ENCODE results near the gene LILRB5. TPM values are rescaled to one million over a fixed set of nuclear protein-coding genes. Genes with fewer than 3 reads are reported as not detected.

LILRB5 gene
- total and polyA plus RNA-seq, 9 of the 15 experiments (the other 6 are each of a cell fraction or from before 2014, with no cell fraction given): not detected

DNA sequence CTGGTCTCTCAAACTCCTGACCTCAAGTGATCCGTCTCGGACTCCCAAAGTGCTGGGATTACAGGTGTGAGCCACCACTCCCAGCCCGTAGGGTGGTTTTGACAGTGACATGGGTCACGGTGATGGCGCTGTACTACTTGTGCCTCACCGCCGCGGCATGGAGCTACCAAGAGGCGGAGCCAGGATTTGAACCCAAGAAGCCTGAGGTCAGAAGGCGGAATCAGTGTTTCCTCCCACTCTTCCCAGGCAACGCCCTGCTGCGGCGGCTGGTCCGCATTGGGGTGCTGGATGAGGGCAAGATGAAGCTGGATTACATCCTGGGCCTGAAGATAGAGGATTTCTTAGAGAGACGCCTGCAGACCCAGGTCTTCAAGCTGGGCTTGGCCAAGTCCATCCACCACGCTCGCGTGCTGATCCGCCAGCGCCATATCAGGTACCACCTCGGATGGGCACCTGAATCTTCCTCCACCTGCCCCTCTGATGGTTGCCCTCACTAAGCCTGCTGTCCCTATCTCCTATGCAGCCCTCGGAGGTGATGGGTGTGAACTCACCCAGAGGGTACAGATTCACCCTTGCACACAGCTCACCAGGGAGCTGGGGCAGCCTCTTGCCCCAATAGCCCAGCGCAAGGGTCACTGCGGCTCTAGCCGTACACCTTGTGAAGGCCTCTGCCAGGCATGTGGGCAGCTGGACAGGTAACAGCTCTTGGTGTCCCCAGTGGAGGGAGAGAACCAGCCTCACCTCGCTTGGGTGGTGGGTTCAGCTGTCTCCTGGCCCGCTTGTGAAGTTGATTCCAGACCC is 50.8 kb downstream of the LILRB5 start (continued):
- TF ChIP-seq, protein P1, sequence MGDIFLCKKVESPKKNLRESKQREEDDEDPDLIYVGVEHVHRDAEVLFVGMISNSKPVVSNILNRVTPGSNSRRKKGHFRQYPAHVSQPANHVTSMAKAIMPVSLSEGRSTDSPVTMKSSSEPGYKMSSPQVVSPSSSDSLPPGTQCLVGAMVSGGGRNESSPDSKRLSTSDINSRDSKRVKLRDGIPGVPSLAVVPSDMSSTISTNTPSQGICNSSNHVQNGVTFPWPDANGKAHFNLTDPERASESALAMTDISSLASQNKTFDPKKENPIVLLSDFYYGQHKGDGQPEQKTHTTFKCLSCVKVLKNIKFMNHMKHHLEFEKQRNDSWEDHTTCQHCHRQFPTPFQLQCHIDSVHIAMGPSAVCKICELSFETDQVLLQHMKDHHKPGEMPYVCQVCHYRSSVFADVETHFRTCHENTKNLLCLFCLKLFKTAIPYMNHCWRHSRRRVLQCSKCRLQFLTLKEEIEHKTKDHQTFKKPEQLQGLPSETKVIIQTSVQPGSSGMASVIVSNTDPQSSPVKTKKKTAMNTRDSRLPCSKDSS (IDR thresholded peaks at IDR 0.05; ENCODE audit: low read depth, partially characterized antibody): no peak
- TF ChIP-seq CXXC5 (CRISPR knock-in tag; IDR thresholded peaks at IDR 0.05) (0 out of 2 replicates have a peak, but pooled peaks have one; percentile 7), ZNF586 (CRISPR knock-in tag; conservative IDR thresholded peaks at IDR 0.05) (no peak), NR3C1 (CRISPR knock-in tag; IDR thresholded peaks at IDR 0.05) (no peak), KDM4B (IDR thresholded peaks at IDR 0.05; ENCODE audit: borderline replicate concordance in 2 of 2, low read depth in 1 of 2) (no peak), SMARCA4 (IDR thresholded peaks at IDR 0.05) (no peak), PHB2 (IDR thresholded peaks at IDR 0.05; ENCODE audit: low read depth) (no peak), EP300 (IDR thresholded peaks at IDR 0.05; ENCODE audit: low read length) (no peak), ZNF717 (CRISPR knock-in tag; IDR thresholded peaks at IDR 0.05) (no peak), MCM5 (IDR thresholded peaks at IDR 0.05; ENCODE audit: low read depth) (no peak), STAT5B (CRISPR knock-in tag; IDR thresholded peaks at IDR 0.05) (no peak), ELF1 (tag; IDR thresholded peaks at IDR 0.05) (no peak), E2F1 (CRISPR knock-in tag; IDR thresholded peaks at IDR 0.05) (0 out of 2 replicates have a peak, but pooled peaks have one; percentile 62), PKNOX1 (IDR thresholded peaks at IDR 0.05) (no peak), BMI1 (IDR thresholded peaks at IDR 0.05; ENCODE audit: low read length) (no peak), SRSF7 (optimal IDR thresholded peaks at IDR 0.05; ENCODE audit: low read depth, low read length) (no peak), ZNF76 (CRISPR knock-in tag; IDR thresholded peaks at IDR 0.05; ENCODE audit: borderline replicate concordance) (no peak), ZC3H4 (CRISPR knock-in tag; IDR thresholded peaks at IDR 0.05; ENCODE audit: borderline replicate concordance) (no peak), SMC3 (conservative IDR thresholded peaks at IDR 0.05; ENCODE audit: insufficient read depth, low read depth, low read length) (no peak), PHF8 (IDR thresholded peaks at IDR 0.05; ENCODE audit: borderline replicate concordance, low read length) (no peak), CREBBP (IDR thresholded peaks at IDR 0.05; ENCODE audit: low read depth, low read length) (no peak), DIDO1 (tag; IDR thresholded peaks at IDR 0.05; ENCODE audit: low read depth) (no peak)
- TF ChIP-seq, protein P2, sequence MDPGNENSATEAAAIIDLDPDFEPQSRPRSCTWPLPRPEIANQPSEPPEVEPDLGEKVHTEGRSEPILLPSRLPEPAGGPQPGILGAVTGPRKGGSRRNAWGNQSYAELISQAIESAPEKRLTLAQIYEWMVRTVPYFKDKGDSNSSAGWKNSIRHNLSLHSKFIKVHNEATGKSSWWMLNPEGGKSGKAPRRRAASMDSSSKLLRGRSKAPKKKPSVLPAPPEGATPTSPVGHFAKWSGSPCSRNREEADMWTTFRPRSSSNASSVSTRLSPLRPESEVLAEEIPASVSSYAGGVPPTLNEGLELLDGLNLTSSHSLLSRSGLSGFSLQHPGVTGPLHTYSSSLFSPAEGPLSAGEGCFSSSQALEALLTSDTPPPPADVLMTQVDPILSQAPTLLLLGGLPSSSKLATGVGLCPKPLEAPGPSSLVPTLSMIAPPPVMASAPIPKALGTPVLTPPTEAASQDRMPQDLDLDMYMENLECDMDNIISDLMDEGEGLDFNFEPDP (CRISPR knock-in tag; IDR thresholded peaks at IDR 0.05): no peak
- TF ChIP-seq, protein P3, sequence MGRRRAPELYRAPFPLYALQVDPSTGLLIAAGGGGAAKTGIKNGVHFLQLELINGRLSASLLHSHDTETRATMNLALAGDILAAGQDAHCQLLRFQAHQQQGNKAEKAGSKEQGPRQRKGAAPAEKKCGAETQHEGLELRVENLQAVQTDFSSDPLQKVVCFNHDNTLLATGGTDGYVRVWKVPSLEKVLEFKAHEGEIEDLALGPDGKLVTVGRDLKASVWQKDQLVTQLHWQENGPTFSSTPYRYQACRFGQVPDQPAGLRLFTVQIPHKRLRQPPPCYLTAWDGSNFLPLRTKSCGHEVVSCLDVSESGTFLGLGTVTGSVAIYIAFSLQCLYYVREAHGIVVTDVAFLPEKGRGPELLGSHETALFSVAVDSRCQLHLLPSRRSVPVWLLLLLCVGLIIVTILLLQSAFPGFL (CRISPR knock-in tag; IDR thresholded peaks at IDR 0.05): no peak
